Spinal cord (tissue), 10 donors: Measurements from ENCODE around the gene FLT1. TPM values are rescaled to one million over a fixed set of nuclear protein-coding genes. Genes with fewer than 3 reads are reported as not detected.

Experiments used
- DNase-seq, 6 donors: peaks; one replicate each; pipeline versions ENCODE4 v3.0.0 to v3.0.0-alpha.2; 2013 to 2015; ENCODE audit warnings: low spot score in 6 of 6, low read depth in 4 of 6
- H3K27ac ChIP-seq: one replicate; pipeline ENCODE4 v1.5.1; 2013; ENCODE audit warnings: low read depth, low read length, control low read depth
- H3K27me3 ChIP-seq: one replicate; pipeline ENCODE4 v1.6.1; 2013; ENCODE audit warnings: low read length; ENCODE audit not compliant: control insufficient read depth, insufficient read depth
- H3K36me3 ChIP-seq: one replicate; pipeline ENCODE4 v1.6.1; 2013; ENCODE audit warnings: low read length; ENCODE audit not compliant: control insufficient read depth, insufficient read depth
- H3K4me1 ChIP-seq: one replicate; pipeline ENCODE4 v1.6.1; 2013; ENCODE audit warnings: low read length; ENCODE audit not compliant: control insufficient read depth, insufficient read depth
- H3K4me3 ChIP-seq: one replicate; pipeline ENCODE4 v1.5.1; 2013; ENCODE audit warnings: low read depth, low read length, control low read depth
- H3K9me3 ChIP-seq: one replicate; pipeline ENCODE4 v1.6.1; 2013; ENCODE audit warnings: low read length; ENCODE audit not compliant: control insufficient read depth, insufficient read depth
- WGBS: methylation state at CpG from one replicate; pipeline ENCODE4 v1.1.5; 2013; ENCODE audit warnings: missing lambda C conversion rate; ENCODE audit not compliant: insufficient coverage; 5-methylcytosine and 5-hydroxymethylcytosine counted together
- polyA plus RNA-seq, 2 donors: library from polyadenylated mRNA; unstranded; fragments of 120-200 nt; gene quantifications; one replicate each; pipeline ENCODE4 v1.2.1, GENCODE V29; 2013; ENCODE audit not compliant: insufficient read length in 2 of 2
- total RNA-seq, 2 donors: library from RNA; depleted of rRNA in 1 of 2; stranded (reverse); fragments of 120-200 nt in 1 of 2; fragments of >200 nt in 1 of 2; gene quantifications; one replicate each; pipeline versions ENCODE4 v1.2.3 to v1.2.4, GENCODE V29; 2013 to 2014
- donor health status: healthy.

Gene FLT1
- total and polyA plus RNA-seq, 4 donors, result 14.6 to 29.3 (median 23.9) TPM

DNA sequence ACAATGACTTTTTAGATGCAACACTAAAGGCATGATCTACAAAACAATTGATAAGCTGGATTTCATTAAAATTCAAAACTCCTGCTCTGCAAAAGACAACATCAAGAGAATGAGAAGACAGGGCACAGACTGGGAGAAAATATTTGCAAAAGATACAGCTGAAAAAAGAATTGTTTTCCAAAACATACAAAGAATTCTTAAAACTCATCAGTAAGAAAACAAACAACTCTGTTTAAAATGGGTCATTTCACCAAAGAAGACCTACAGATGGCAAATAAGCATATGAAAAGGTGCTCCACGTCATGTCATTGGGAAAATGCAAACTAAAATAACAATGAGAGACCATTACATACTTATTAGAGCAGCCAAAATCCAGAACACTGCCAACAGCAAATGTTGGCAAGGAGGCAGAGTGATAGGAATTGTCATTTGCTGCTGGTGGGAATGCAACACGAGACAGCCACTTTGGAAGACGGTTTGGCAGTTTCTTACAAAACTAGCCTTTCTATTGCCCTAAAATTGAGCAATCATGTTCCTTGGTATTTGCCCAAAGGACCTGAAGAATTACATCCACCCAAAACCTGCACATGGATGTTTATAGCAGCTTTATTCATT, 39.2 kb downstream of the FLT1 start:
- no peaks in the 10 kb centered on the region for H3K36me3 ChIP-seq
- no peak overlapping the region for H3K27ac ChIP-seq
- H3K9me3 ChIP-seq, result no peaks in the 10 kb centered on the region
- H3K4me3 ChIP-seq, result no peak overlapping the region
- no CpG with 5 or more reads among the region's 3 CpGs for WGBS
- no peaks in the 10 kb centered on the region for H3K4me1 ChIP-seq
- H3K27me3 ChIP-seq, result no peaks in the 10 kb centered on the region
- peak in 1 of 6 donors; percentile 32 for DNase-seq

- DNase-seq, result no peak
- peaks cover 4% of the 10 kb centered on the region for H3K9me3 ChIP-seq
- H3K36me3 ChIP-seq, result no peaks in the 10 kb centered on the region
- H3K4me3 ChIP-seq, result no peak overlapping the region
- H3K4me1 ChIP-seq, result no peaks in the 10 kb centered on the region
- no peaks in the 10 kb centered on the region for H3K27me3 ChIP-seq
- H3K27ac ChIP-seq, result no peak overlapping the region
These were observed 42.2 kb downstream of the FLT1 start for GRCh38 chr13:28452755-28453154.

- WGBS, result 67% methylated on average over 13 of the region's 21 CpGs
- H3K36me3 ChIP-seq, result no peaks in the 10 kb centered on the region
- H3K4me1 ChIP-seq, result no peaks in the 10 kb centered on the region
- no peaks in the 10 kb centered on the region for H3K27me3 ChIP-seq
- DNase-seq, result no peak
- H3K9me3 ChIP-seq, result peaks cover 4% of the 10 kb centered on the region
- H3K4me3 ChIP-seq, result no peak overlapping the region
- no peak overlapping the region for H3K27ac ChIP-seq
These were observed 43.3 kb downstream of the FLT1 start for GRCh38 chr13:28451482-28452217.

DNA sequence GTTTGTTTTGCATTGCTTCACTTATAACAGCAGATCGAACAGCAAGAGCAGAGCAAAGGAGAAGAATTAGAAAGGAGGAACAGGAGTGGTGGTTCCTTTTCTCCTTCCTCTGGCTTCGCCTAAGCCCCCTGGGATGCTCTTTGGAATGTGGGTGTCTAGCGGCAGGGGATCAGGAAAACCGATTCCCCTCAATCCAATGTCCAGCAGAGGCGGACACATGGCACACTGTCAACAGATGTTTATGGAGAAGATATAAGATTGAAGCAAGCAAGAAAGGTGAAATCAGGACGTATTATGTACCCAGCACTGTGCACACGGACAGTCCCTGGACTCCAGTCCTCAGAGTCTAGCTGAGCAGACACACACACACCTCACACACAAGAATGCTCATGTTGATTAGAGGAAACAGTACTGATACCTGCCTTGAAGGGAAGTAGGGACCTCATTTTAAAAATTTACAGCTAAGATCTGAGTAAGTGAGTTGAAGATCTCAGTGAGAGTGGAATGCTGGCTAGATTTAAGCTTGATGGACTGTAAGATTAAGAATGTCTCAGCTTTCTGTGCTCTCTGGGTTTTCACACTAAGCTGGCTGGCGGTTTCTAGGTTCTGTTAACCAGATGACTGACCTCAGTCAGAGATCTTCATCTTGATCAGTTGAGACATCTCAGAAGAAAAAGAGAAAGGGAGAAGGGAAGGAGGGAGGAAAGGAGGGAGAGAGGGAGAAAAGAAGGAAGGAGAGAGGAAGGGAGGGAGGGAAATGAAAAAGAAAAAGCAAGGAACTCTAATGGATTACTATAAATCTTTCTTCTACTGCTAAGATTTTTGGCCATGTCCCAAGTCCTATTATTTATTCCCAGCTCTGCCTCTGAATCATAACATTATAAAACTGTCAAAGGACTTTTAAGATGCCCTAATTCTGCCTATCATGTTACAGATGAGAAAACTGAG, 44.8 kb downstream of the FLT1 start:
- WGBS, result 73% methylated on average over 2 of the region's 8 CpGs
- H3K4me3 ChIP-seq, result no peak overlapping the region
- no peak for DNase-seq

GRCh38 chr13:28448651-28449358, 46.1 kb downstream of the FLT1 start:
- H3K27ac ChIP-seq, result no peak overlapping the region
- H3K36me3 ChIP-seq, result no peaks in the 10 kb centered on the region
- H3K27me3 ChIP-seq, result no peaks in the 10 kb centered on the region
- H3K9me3 ChIP-seq, result peaks cover 4% of the 10 kb centered on the region
- DNase-seq, result no peak
- H3K4me1 ChIP-seq, result no peaks in the 10 kb centered on the region
- no peak overlapping the region for H3K4me3 ChIP-seq
- WGBS, result 100% methylated on average over 1 of the region's 4 CpGs

More for the DNA sequence above, 44.8 kb downstream of the FLT1 start:
- H3K4me1 ChIP-seq, result no peaks in the 10 kb centered on the region
- H3K36me3 ChIP-seq, result no peaks in the 10 kb centered on the region
- H3K27me3 ChIP-seq, result no peaks in the 10 kb centered on the region
- no peak overlapping the region for H3K27ac ChIP-seq
- H3K9me3 ChIP-seq, result peaks cover 4% of the 10 kb centered on the region

DNA sequence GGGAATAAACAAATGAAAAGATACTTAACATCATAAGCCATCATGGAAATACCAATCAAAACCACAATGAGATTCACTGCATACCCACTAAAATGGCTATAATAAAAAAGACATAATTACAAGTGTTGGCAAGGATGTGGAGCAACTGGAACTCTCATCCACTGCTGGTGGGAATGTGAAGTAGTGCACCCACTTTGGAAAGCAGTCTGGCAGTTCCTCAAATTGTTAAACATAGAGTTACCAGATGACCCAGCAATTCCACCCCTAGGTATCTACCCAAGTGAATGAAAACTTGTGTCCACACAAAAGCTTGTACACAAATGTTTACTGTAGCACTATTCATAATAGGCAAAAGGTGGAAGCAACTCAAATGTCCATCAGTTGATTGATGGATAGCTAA, 46.9 kb downstream of the FLT1 start:
- H3K4me3 ChIP-seq, result no peak overlapping the region
- no peak overlapping the region for H3K27ac ChIP-seq
- H3K9me3 ChIP-seq, result peaks cover 4% of the 10 kb centered on the region
- no peaks in the 10 kb centered on the region for H3K36me3 ChIP-seq
- DNase-seq, result no peak
- H3K27me3 ChIP-seq, result no peaks in the 10 kb centered on the region
- no peaks in the 10 kb centered on the region for H3K4me1 ChIP-seq

GRCh38 chr13:28447206-28447605, 47.7 kb downstream of the FLT1 start:
- Histone ChIP-seq H3K27me3 (no peaks in the 10 kb centered on the region), H3K36me3 (no peaks in the 10 kb centered on the region), H3K4me3 (no peak overlapping the region), H3K27ac (no peak overlapping the region), H3K9me3 (peaks cover 4% of the 10 kb centered on the region), H3K4me1 (no peaks in the 10 kb centered on the region)
- no peak for DNase-seq
- no CpG with 5 or more reads among the region's 2 CpGs for WGBS

GRCh38 chr13:28442839-28443238, 52.1 kb downstream of the FLT1 start:
- no peaks in the 10 kb centered on the region for H3K9me3 ChIP-seq
- H3K27ac ChIP-seq, result no peak overlapping the region
- no peaks in the 10 kb centered on the region for H3K36me3 ChIP-seq
- H3K27me3 ChIP-seq, result no peaks in the 10 kb centered on the region
- H3K4me1 ChIP-seq, result no peaks in the 10 kb centered on the region
- no peak overlapping the region for H3K4me3 ChIP-seq
- no peak for DNase-seq
- WGBS, result 38% methylated on average over 1 of the region's 3 CpGs

DNA sequence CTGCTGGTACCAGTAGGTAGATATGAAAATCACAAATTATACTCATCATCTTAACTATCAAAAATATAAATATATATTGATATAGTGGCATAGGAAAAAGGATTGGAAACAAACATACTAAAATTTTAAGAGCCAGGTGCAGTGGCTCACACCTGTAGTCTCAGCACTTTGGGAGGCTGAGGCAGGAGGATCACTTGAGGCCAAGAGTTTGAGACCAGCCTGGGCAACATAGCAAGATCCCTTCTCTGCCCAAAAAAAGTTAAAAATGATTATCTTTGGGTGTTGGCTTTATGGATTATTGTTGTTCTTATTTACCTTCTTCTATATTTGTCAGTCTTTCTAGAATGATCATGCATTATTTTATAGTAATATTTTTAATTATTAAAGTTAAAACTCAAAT, 53.4 kb downstream of the FLT1 start:
- no peaks in the 10 kb centered on the region for H3K4me1 ChIP-seq
- H3K36me3 ChIP-seq, result no peaks in the 10 kb centered on the region
- H3K9me3 ChIP-seq, result no peaks in the 10 kb centered on the region
- H3K27me3 ChIP-seq, result no peaks in the 10 kb centered on the region
- DNase-seq, result no peak
- no peak overlapping the region for H3K4me3 ChIP-seq
- H3K27ac ChIP-seq, result no peak overlapping the region
